KG1 (cell line): ENCODE data around the gene MGST3.
"Not testable (repeated sequence)": the region's sequence is repeated elsewhere in the genome, so short reads cannot be mapped to it uniquely, and the experiment has no call there.

Experiments
- DNase-seq: peaks from one replicate; lab custom pipeline; 2025; lab: John Stamatoyannopoulos, UW

Gene MGST3

DNA sequence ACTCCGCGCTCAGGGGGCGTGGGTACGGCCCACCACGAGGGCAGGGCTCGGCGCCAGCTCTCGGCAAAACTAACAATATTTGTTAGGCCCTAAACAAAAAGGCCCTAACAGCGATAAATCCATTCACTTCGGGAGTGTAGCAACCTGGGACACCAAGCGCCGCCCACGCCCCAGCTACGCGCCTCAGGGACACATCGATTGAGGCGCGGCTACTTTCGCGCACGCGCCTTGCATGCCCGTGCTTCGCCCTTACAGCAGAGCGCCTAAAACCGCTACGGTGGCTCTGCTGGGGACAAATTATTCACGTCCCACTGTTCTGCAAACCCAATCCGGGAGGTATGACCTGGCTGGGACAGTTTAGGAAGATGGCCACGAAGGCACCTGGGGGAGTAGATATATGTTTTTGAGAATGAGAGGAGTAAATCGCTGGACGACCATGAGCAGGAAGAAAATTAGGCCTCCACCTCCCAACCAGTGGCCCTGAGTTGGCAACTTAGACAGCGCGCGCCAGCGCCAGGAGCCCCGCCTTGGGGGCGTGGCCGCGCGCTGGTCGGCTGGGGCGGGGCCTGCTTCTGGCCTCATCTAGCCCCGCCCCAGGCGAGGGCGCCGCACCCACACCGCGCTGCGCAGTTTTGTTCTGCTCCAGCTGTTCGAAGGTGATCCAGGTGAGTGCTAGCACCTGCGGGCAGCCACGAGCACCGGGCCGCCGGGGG is at the start of gene MGST3:
Gene MGST3 (plus strand): TSS at position 606 of the 713 bp plus-strand sequence. CDS start 18,614 bp downstream, outside the sequence.
- peak; percentile 100 for DNase-seq

DNA sequence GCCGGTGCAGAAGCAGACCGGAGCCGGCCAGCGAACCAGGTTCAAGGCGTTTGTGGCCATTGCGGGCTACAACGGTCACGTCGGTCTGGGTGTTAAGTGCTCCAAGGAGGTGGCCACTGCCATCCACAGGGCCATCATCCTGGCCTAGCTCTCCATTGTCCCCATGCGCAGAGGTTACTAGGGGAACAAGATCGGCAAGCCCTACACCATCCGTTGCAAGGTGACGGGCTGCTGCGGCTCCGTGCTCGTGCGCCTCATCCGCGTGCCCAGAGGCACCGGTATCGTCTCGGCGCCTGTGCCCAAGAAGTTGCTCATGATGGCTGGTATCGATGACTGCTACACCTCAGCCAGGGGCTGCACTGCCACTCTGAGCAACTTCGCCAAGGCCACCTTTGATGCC is 49.1 kb upstream of the MGST3 start:
- no peak for DNase-seq

DNA sequence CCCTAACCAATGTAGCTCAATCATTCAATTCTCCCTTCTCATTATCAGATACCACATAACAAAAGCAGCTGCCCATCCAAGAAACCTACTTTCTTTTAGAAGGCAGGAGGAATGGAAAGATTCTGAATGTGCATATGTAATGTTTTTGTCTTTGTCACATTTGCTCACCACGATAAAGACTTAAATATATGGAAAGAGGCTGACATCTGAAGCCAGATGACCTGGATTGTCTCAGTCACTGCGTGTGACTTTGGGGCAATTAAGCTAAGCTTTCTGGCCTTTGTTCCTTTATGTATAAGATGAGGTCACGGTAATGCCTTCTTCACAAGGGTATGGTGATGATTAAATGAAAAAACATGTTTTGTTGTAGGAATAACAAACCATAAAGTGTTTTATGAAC is 44.6 kb upstream of the MGST3 start:
- no peak for DNase-seq

DNA sequence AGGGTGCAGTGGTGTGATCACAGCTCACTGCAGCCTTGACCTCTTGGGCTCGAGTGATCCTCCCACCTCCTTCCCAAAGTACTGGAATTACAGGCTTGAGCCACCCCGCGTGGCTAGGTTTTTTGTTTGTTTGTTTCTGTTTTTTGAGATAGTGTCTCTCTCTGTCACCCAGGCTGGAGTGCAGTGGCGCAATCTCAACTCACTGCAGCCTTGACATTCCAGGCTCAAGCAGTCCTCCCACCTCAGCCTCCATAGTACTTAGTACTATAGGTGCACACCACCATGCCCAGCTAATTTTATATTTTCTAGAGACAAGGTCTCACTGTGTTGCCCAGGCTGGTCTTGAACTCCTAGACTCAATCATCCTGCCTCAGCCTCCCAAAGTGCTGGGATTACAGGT is 39.6 kb upstream of the MGST3 start:
- DNase-seq, result not testable (repeated sequence)

DNA sequence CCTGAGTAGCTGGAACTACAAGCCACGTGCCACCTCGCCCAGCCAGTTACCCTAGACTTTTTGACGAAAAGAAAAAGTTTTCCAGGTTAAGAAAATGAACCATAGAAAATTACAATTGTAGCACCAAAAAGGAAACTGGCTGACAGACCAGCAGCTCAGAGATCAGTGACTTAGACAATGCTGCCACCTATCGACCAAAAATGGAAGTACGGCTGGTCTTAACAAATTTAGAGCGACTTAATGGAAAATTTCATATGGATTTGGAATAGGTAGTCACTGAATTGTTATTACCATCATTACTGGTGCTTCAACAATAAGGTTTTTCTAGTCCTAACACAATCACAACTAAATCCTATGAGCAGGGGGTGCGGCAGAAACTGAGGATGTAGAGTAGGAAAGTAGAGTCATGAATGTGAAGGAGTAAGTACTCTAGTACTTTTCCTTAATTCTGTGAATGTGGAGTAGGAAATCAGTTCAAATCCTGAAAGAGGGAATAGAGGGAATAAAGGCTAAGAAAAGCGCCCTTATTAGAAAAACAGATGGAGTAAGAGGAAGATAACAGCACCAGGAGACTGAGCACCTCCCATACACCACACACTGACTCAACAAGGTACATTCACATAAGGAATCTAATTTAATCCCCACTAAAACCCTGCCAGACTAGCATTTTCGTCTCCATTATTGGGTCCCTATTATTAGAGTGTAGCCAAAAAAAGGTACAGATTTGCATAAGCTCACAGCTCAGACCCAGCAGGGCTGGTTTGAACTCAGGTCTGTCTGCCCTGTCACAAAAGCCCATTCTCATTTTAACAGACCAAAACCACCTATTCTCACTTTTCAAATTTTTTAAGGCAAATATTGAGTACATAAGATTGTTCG is 37.9 kb upstream of the MGST3 start:
- DNase-seq, result peak; percentile 61

DNA sequence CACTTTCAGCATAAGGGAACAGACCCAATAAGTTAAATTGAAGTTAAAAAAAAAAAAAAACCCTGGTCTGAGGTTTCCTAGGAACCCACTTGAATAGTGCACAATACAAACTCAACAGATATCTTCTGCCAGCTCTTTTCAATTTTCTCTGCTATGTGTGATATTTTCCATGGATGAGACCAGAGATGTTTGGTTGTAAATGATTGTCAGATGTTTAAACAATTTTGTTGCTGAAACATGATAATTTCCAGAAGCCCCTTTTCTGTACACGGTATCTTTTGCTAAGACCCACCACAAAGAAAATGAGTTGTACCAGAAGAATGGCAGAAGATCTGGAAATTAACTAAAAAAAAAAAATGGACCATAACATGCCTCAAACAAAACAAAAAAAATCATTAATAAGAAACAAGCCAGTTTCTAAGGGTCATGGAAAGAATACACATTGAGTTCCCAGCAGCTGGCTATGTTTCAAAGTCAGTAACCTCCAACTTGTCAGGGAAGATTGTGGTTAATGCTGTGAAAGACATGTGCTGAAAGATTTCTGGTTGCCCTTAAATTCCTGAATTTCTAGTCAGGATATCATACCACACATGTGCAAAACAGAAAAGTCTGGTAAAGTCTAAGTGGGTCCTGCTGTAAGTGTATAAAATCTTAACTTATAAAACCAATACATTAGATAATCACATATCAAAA is 35.6 kb upstream of the MGST3 start:
- DNase-seq, result no peak

DNA sequence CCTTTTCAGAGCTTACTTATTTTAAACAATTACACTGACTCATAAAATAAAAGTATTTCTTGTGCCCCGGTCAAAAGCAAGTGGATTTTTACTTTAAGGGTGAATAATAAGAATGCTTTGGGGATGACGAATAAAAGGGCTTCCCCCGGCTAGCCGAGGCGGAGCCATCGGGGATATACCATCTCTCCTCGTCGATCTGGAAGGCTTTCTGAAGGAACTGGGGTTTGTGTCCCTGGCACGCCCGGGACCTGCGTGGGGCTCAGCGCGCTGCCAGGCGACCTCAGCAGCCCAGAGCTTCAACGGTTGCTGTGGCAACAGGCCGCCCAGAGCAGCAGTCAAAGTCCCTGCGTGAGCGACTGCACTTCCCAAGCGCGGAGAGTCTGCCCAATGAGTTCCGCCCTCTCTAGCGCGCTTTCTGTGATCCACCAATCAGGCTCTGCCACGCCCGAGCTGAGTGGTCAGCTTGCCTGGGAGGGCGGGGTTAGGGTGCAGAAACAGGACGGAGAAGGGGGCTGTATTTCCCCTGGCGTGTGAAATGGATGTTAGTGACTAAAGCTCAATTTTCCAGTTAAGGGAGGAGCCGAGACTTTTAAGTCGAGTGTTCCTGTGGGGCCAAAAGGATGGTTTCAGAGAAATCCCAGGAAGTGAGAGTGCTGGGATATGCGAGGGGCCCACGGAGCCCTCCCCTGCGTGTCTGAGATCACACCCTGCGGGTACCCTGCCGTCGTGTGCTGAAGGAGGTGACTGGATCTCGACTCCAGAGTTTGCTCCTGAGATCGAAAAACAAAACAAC is 33.0 kb upstream of the MGST3 start:
- DNase-seq, result peak; percentile 26

DNA sequence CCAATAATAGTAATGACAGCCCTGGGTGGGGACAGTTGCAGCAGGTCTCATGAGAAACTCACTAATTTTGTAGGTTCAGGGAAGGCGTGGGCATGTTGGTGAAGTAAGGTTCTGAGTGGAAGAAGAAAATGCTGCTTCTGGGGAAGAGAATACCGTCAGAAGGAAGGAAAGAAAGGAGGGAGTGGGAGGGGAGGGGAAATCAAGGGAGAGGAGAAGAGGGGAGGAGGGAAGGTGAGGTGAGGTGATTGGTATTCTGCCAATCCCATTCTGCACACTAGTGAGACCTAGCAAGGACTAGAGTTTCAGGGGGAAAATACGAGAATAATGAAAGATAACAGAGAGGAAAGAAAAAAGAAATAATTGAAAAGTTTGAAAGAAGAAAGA is 32.4 kb upstream of the MGST3 start:
- no peak for DNase-seq

DNA sequence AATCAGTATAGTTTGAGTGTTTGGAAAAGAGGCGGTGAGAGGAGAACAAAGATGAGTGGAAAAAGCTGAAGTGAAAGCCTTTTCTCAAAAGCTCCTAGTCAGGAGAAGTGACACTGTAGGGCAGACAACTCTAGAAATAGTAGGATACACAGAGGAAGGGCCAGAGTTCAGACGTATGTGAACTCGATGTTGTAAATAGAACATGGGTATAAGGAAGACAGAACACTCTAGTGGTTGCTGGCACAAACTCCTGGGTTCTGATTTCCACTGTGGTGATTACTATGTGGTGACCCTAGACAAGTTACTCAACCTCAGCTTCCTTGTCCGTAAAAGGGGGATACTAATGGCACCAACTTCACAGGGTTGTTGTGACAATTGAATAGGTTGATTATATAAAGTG is 30.2 kb upstream of the MGST3 start:
- no peak for DNase-seq

DNA sequence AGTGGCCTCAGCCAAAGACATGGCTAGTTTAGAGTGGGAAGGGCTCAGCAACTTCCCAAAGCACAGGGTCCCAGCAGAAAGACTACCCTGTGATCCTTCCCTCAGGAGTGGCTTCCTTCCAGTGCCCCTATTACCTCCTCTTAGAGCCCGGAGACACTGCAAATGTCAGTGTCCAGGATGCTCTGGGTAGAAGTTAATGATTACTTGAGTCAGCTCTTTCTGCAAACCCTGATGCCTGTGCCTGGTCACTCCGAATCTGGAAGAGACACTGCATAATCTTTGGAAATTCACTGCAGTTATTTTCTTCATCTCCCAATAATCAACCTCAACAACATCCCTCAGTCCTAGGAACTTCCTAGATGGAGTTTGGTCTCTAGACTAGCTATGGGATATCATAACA is 27.2 kb upstream of the MGST3 start:
- no peak for DNase-seq

DNA sequence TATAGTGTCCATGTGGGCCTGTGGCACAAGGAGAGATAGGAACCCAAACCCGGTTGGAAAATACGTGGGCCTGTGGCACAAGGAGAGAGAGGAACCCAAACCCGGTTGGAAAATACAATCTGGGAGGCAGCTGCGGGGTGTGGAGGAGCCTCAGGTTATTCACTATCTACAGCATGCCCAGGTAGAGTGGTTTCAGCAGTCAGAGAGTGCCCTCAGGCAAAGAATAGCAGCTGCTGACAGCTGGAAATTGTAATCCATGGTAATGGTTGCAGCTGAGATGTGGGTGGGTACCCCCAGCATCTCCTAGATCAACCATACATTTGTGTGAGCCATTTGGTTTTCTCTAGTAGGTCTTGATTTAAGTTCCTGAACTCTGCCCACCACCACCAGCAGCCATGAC is 25.8 kb upstream of the MGST3 start:
- DNase-seq, result no peak

DNA sequence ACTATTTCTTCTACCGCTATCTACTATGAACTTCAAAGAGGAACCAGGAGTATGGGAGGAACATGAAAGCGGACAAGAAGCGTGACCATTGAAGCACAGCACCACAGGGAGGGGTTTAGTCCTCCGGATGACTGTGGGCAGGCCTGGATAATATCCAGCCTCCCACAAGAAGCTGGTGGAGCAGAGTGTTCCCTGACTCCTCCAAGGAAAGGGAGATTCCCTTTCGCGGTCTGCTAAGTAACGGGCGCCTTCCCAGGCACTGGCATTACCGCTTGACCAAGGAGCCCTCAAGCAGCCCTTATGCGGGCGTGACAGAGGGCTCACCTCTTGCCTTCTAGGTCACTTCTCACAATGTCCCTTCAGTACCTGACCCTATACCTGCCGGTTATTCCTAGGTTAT is 24.4 kb upstream of the MGST3 start:
- not testable (repeated sequence) for DNase-seq

DNA sequence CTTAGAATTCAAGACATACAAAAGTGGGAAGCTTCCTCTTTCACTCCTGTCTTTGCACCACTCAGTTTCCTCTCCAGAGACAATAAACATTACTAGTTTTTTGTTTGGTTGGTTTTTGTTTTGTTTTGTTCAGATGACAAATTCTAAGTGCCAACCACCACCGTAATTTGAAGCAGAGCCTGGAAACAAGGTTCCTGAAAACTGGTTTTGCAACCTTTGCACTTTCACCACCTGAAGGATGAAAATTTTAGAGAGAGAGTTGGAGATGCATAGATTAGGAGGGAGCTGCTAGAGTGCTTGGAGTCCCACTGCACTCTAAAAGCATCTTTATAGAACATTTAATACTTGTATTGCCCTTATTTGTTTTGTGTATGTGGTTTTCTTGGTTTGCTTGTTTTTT is 20.2 kb upstream of the MGST3 start:
- no peak for DNase-seq

DNA sequence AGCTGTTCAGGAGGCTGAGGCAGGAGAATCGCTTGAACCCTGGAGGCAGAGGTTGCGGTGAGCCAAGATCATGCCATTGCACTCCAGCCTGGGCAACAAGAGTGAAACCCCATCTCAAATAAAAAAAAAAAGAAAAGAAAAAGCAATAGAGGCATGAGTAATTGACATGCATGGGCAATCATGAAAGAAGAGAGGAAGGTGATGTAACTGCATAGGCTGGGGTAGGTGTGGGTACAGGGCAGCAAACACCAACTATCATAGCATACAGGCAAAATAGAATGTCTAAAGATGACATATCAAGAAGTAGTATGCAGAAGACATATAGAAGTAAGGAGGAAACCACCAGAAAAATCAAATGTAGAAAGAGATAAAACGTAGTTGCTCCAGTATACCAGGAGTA is 19.0 kb upstream of the MGST3 start:
- no peak for DNase-seq

DNA sequence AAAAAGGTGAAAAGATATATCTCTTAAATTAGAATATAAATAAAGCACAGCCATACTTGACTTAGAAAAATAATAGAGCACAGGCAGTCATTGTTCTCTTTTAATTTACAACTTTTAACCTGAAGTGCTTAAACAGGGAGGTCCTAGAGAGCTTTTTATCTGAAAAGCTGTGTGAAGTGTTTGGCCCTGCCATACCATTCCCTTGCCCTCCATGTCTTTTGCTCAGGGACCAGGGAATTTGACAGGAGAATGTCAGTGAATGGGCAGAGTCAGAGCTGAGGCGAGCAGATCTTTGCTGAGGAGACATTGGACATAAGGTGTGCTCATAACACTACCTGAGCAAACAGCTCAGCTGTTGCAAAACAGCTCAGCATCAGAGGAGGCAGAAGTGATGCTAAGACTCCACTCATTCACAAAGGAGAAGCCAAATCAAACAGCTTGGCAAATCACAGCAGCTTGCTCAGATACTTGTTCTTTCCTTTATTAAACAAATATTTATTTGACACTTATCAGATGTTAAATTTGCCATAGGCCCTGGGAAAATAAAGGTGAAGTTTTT is 14.9 kb upstream of the MGST3 start:
- DNase-seq, result no peak

DNA sequence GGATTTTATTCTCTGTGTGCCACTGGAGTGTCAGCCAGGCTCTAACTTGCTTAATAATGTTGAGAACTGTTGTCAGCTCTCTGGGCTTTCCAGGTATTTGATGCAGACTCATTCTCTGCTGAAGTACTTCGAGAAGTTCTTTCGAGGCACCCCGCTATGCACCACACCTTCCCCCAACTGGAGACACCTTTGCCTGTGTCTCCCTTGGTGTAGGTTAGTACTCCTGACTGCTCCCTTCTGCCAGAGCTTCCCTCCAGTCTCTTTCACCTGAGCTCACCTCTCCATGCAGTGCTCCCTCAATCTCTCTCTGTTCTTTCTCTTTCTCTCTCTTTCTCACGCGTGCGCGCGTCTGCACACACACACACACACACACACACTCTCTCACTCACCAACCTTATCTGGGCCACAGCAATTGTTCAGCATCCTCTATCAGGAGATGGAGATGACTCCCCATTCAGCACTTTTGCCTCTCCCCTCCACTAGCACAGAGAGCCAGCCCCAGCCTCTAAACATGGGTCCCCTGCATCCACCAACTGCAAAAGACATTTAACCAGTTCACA is 14.0 kb upstream of the MGST3 start:
- DNase-seq, result no peak

DNA sequence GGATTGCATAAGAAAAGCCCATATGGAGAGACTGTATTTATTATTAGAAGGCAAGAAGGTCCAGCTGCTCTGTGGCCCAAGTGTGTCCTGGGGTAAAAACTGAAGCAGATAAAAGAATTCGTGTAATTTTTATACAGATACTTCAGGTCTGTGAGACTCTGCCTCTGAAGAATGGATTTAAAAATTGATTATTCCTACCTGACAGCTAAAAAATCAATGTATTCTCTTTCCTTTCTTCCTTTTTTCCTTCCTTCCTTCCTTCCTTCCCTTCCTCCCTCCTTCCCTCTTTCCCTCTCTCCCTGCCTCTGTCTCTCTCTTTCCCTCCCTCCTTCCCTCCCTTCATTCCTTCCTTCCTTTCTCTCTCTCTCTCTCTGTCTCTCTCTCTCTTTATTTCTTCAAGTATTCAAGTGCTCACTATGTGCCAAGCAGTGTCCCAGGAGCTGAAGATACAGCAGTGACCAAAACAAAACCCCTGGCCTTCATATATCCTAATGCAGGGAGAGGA is 11.3 kb upstream of the MGST3 start:
- DNase-seq, result no peak

DNA sequence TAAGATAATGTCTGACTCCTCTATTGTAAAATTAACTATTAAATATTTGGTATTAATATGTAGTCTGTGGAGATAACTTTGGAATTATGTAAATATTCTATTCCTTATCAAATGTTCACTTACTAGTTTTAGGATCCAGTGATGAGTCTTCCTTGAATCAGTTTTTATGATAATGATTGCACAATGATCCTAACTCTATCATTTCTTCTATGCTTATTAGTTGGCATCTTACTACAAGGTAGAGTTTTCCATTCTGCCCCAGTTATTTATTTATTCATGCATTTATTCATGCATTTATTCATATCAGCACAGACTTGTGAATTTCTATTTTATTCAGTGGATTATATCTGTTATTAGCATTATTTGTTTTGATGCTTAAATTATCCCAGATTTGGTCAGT is 7.4 kb upstream of the MGST3 start:
- DNase-seq, result no peak

DNA sequence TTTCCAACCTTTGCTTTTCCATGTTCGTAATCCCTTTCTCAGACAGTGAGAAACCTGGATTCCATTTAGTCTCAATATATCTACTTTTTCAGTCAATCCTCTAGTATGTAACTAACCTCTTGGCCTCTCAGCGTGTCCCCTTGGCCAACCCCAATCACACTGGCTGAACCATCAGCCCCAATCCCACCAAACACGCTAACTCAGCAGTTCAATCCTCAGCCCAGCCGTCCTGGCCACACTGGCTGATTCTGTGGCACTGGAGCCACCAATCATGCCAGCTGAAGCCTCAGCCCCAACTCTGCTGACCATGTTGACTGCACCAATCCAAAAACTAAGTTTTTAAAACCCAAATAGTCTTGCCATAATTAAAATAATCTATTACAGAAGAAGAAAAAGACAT is 6.6 kb upstream of the MGST3 start:
- DNase-seq, result no peak

DNA sequence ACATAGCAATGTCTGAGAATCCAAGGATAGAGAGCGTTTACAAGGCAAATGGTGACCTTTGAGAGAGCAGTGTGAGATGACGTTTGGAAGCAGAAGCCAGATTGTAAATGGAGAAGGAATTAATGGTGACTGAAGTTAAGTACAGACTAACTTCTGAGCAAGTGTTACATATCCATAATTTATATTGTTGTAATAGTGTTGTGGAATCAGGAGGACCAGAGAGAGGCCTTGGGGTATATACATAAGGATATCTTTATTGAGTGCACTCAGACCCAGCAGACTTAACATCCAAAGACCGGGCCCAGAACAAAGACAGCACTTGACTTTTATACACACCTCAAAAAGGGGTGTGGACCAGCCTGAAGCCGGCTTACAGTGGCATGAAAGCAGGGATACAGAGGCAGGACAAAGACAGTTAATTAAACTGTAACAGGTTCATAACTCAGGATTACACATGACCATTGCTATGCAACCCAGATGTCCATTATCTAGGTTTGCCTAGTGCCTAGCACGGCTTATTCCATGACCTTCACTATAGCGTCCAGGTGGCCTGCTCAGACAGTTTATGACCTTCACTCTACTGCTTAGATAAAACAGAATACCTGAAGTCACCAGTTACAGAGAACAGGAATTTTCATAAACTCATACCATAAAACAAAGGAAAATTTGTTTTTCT is 2.7 kb upstream of the MGST3 start:
- DNase-seq, result no peak

DNA sequence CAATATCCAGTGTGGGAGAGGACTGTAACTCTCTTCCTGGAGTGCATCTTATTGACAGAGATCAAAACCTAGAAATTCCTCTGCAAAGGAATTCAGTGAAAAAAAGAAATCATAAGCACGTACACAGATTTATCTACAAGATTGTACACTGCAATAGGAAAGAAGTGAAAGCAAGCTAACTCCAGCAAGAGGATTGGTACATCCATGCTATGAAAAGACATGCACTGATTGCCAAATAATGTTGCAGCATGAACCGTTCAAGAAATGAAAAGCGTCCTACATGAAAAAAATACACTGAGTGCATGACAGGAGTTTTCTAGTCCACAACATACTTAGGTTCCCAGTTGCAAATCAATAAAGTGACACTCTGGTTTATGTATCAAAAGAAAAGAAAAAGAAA is 1.9 kb upstream of the MGST3 start:
- DNase-seq, result no peak
